ENCODE measurements around the gene GABPB1. TPM values are rescaled to one million over a fixed set of nuclear protein-coding genes. Genes with fewer than 3 reads are reported as not detected.
A peak's percentile ranks its signal among the peaks of the same experiment; 100 is the strongest.

Gene GABPB1
- total and polyA plus RNA-seq, 10 of the 15 experiments (the other 5 are each of a cell fraction or from before 2014, with no cell fraction given) = 13.9 to 48.2 (median 39.8) TPM

DNA sequence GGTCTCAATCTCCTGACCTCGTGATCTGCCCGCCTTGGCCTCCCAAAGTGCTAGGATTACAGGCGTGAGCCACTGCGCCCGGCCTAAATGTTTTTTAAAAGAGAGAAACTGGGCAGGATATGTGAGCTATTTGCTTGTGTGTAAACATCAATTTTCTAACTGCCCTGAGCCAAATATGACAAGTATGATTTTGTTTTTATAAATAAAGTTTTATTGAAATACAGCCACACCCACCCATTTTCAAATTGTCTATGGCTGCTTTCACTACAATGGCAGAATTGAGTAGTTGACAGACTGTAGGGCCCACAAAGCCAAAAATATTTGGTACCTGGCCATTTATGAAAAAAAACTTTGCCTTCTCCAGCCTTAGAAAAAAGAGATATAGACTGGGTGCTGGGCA is 73.6 kb downstream of the GABPB1 start:
- no peak for ATAC-seq
- intact Hi-C loops (cut with micrococcal nuclease; ENCODE audit: unreplicated experiment) = no loop called here
- H3K27ac ChIP-seq (ENCODE audit: control insufficient read depth, insufficient read depth) = no peak overlapping the region
- H3K27me3 ChIP-seq (replicated peaks in 1 of 2; ENCODE audit: control insufficient read depth in 2 of 2, insufficient read depth in 2 of 2, low read length in 1 of 2) = no peaks in the 10 kb centered on the region
- H2AFZ ChIP-seq (ENCODE audit: control insufficient read depth, low read depth, low read length) = no peak overlapping the region
- H3K4me2 ChIP-seq (ENCODE audit: control insufficient read depth, insufficient read depth) = no peak overlapping the region
- no peak for DNase-seq (ENCODE audit: low read depth, low spot score)
- ChIA-PET POLR2A (no interaction called here), RAD21 (ENCODE audit: unreplicated experiment) (no interaction called here), CTCF (no interaction called here), SMC1A (ENCODE audit: uncharacterized antibody, unreplicated experiment) (no interaction called here)
- WGBS (ENCODE audit: insufficient coverage, insufficient replicate concordance, low lambda C conversion rate, missing lambda C conversion rate) = 98% methylated on average over 5 of the region's 5 CpGs
- in situ Hi-C loops (cut with MboI) = no loop called here
- H3K4me3 ChIP-seq = no peak overlapping the region
- no peaks in the 10 kb centered on the region for H3K4me1 ChIP-seq (ENCODE audit: control insufficient read depth, insufficient read depth, low read length)
- no peaks in the 10 kb centered on the region for H4K20me1 ChIP-seq (ENCODE audit: control insufficient read depth, insufficient read depth)
- FAIRE-seq = no peak
- no peaks in the 10 kb centered on the region; a peak in 2 of 4 replicates for H3K36me3 ChIP-seq (ENCODE audit: control insufficient read depth in 2 of 2, insufficient read depth in 2 of 2, low read length in 1 of 2)
- peak; percentile 83 for TF ChIP-seq ZBTB40 (IDR thresholded peaks at IDR 0.05; ENCODE audit: borderline replicate concordance)
- no peak for TF ChIP-seq TCF7 (IDR thresholded peaks at IDR 0.05; ENCODE audit: borderline replicate concordance)
- TF ChIP-seq DPF2 (IDR thresholded peaks at IDR 0.05) = no peak
- no peak overlapping the region for H3K9ac ChIP-seq (ENCODE audit: control insufficient read depth, insufficient read depth, low read length)
- no TSS peak for BruUV-seq (replicated peaks)
- no peaks in the 10 kb centered on the region for H3K79me2 ChIP-seq (ENCODE audit: control insufficient read depth, insufficient read depth, low read length)
- H3K9me3 ChIP-seq (replicated peaks; ENCODE audit: control insufficient read depth, insufficient read depth, low read length) = no peaks in the 10 kb centered on the region

DNA sequence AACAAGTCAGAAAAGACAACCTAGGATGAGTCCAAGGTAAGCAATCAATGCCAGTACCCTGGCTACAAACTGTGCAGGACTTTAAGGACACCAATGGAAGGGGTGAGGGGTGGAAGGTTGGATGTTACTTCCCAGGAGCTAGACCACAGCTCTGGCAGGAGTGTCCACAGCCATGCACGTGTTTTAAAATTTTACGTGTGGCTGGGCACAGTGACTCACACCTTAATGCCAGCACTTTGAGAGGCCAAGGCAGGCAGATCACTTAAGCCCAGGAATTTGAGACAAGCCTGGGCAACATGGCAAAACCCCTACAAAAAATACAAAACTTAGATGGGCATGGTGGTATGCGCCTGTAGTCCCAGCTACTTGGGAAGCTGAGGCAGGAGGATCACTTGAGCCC is 74.7 kb downstream of the GABPB1 start:
- H3K4me2 ChIP-seq (ENCODE audit: control insufficient read depth, insufficient read depth) = no peak overlapping the region
- no TSS peak for BruUV-seq (replicated peaks)
- intact Hi-C loops (cut with micrococcal nuclease; ENCODE audit: unreplicated experiment) (no loop called here), in situ Hi-C loops (cut with MboI) (no loop called here)
- SMC1A ChIA-PET (ENCODE audit: uncharacterized antibody, unreplicated experiment) = no interaction called here
- H3K79me2 ChIP-seq (ENCODE audit: control insufficient read depth, insufficient read depth, low read length) = no peaks in the 10 kb centered on the region
- no peak for ATAC-seq
- DNase-seq (ENCODE audit: low read depth, low spot score) = no peak
- no peaks in the 10 kb centered on the region for H3K27me3 ChIP-seq (replicated peaks in 1 of 2; ENCODE audit: control insufficient read depth in 2 of 2, insufficient read depth in 2 of 2, low read length in 1 of 2)
- no peak overlapping the region for H2AFZ ChIP-seq (ENCODE audit: control insufficient read depth, low read depth, low read length)
- no peak overlapping the region for H3K4me3 ChIP-seq
- no peaks in the 10 kb centered on the region for H3K4me1 ChIP-seq (ENCODE audit: control insufficient read depth, insufficient read depth, low read length)
- no peak overlapping the region for H3K9ac ChIP-seq (ENCODE audit: control insufficient read depth, insufficient read depth, low read length)
- 100% methylated on average over 3 of the region's 3 CpGs for WGBS (ENCODE audit: insufficient coverage, insufficient replicate concordance, low lambda C conversion rate, missing lambda C conversion rate)
- RAD21 ChIA-PET (ENCODE audit: unreplicated experiment) = no interaction called here
- FAIRE-seq = no peak
- POLR2A ChIA-PET = no interaction called here
- TF ChIP-seq, protein P1, sequence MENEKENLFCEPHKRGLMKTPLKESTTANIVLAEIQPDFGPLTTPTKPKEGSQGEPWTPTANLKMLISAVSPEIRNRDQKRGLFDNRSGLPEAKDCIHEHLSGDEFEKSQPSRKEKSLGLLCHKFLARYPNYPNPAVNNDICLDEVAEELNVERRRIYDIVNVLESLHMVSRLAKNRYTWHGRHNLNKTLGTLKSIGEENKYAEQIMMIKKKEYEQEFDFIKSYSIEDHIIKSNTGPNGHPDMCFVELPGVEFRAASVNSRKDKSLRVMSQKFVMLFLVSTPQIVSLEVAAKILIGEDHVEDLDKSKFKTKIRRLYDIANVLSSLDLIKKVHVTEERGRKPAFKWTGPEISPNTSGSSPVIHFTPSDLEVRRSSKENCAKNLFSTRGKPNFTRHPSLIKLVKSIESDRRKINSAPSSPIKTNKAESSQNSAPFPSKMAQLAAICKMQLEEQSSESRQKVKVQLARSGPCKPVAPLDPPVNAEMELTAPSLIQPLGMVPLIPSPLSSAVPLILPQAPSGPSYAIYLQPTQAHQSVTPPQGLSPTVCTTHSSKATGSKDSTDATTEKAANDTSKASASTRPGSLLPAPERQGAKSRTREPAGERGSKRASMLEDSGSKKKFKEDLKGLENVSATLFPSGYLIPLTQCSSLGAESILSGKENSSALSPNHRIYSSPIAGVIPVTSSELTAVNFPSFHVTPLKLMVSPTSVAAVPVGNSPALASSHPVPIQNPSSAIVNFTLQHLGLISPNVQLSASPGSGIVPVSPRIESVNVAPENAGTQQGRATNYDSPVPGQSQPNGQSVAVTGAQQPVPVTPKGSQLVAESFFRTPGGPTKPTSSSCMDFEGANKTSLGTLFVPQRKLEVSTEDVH (IDR thresholded peaks at IDR 0.05; ENCODE audit: low read depth, partially characterized antibody) = no peak
- TF ChIP-seq, protein P2, sequence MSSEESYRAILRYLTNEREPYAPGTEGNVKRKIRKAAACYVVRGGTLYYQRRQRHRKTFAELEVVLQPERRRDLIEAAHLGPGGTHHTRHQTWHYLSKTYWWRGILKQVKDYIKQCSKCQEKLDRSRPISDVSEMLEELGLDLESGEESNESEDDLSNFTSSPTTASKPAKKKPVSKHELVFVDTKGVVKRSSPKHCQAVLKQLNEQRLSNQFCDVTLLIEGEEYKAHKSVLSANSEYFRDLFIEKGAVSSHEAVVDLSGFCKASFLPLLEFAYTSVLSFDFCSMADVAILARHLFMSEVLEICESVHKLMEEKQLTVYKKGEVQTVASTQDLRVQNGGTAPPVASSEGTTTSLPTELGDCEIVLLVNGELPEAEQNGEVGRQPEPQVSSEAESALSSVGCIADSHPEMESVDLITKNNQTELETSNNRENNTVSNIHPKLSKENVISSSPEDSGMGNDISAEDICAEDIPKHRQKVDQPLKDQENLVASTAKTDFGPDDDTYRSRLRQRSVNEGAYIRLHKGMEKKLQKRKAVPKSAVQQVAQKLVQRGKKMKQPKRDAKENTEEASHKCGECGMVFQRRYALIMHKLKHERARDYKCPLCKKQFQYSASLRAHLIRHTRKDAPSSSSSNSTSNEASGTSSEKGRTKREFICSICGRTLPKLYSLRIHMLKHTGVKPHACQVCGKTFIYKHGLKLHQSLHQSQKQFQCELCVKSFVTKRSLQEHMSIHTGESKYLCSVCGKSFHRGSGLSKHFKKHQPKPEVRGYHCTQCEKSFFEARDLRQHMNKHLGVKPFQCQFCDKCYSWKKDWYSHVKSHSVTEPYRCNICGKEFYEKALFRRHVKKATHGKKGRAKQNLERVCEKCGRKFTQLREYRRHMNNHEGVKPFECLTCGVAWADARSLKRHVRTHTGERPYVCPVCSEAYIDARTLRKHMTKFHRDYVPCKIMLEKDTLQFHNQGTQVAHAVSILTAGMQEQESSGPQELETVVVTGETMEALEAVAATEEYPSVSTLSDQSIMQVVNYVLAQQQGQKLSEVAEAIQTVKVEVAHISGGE (CRISPR knock-in tag; IDR thresholded peaks at IDR 0.05) = no peak
- TF ChIP-seq TCF7 (IDR thresholded peaks at IDR 0.05; ENCODE audit: borderline replicate concordance) = no peak
- no peak for TF ChIP-seq HDGF (IDR thresholded peaks at IDR 0.05)
- H4K20me1 ChIP-seq (ENCODE audit: control insufficient read depth, insufficient read depth) = no peaks in the 10 kb centered on the region
- no peak overlapping the region for H3K27ac ChIP-seq (ENCODE audit: control insufficient read depth, insufficient read depth)
- H3K36me3 ChIP-seq (ENCODE audit: control insufficient read depth in 2 of 2, insufficient read depth in 2 of 2, low read length in 1 of 2) = no peaks in the 10 kb centered on the region; a peak in 2 of 4 replicates
- CTCF ChIA-PET = no interaction called here
- H3K9me3 ChIP-seq (replicated peaks; ENCODE audit: control insufficient read depth, insufficient read depth, low read length) = no peaks in the 10 kb centered on the region

Data from GM12878 (cell line).